BLaER1 (cell line): ENCODE data around the gene PYDC1.
"Not testable (repeated sequence)": the region's sequence is repeated elsewhere in the genome, so short reads cannot be mapped to it uniquely, and the experiment has no call there.

ENCODE experiments used
- H3K27ac ChIP-seq: shearing (Covaris generic); formaldehyde crosslinking; 2 replicates; pipeline ENCODE4 v1.8.1; 2022
- H3K27me3 ChIP-seq: shearing (Covaris generic); formaldehyde crosslinking; 2 replicates; pipeline ENCODE4 v1.8.1; 2022
- H3K36me3 ChIP-seq: shearing (Covaris generic); formaldehyde crosslinking; 2 replicates; pipeline ENCODE4 v1.8.1; 2022
- H3K4me1 ChIP-seq: shearing (Covaris generic); formaldehyde crosslinking; 2 replicates; pipeline ENCODE4 v1.8.1; 2022
- H3K4me2 ChIP-seq: shearing (Covaris generic); formaldehyde crosslinking; 2 replicates; pipeline ENCODE4 v1.8.1; 2022
- H3K4me3 ChIP-seq: shearing (Covaris generic); formaldehyde crosslinking; 2 replicates; pipeline ENCODE4 v1.8.1; 2022
- H3K9ac ChIP-seq: shearing (Covaris generic); formaldehyde crosslinking; 2 replicates; pipeline ENCODE4 v1.8.1; 2022
- H3K9me3 ChIP-seq: shearing (Covaris generic); formaldehyde crosslinking; 2 replicates; pipeline ENCODE4 v1.8.1; 2022
- H4K20me1 ChIP-seq: shearing (Covaris generic); formaldehyde crosslinking; 2 replicates; pipeline ENCODE4 v1.8.1; 2022
- Cebpa-rat ChIP-seq: shearing (Covaris generic); IDR thresholded peaks from 2 replicates; pipeline ENCODE4 v1.8.1; 2022

Gene PYDC1

DNA sequence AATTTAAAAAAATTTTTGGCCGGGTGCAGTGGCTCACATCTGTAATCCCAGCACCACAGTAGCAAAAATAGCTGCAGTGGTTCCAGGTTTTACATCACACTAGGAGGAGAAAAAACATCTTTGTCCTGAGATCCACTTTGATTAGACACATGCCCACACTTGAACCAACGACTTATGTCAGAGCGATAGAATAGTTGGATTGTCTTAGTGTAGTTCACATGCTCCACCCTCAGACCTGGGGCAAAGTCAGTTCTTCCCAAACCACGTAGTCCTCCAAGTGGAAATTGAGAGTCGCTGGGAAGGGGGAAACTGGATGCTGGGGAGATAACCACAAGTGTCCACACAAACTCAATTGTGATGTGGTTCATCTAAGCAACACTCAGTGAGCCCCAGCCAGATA is 31.4 kb upstream of the PYDC1 start:
- no peak overlapping the region for H3K4me2 ChIP-seq
- no peaks in the 10 kb centered on the region for H3K36me3 ChIP-seq
- H3K4me1 ChIP-seq = peaks cover 23% of the 10 kb centered on the region
- no peak for TF ChIP-seq Cebpa-rat
- peaks cover 4% of the 10 kb centered on the region; the same call in 1 of the 2 replicates for H3K9me3 ChIP-seq
- no peaks in the 10 kb centered on the region for H3K27me3 ChIP-seq
- H3K9ac ChIP-seq = no peak overlapping the region
- no peaks in the 10 kb centered on the region for H4K20me1 ChIP-seq
- H3K27ac ChIP-seq = no peak overlapping the region
- no peak overlapping the region for H3K4me3 ChIP-seq

DNA sequence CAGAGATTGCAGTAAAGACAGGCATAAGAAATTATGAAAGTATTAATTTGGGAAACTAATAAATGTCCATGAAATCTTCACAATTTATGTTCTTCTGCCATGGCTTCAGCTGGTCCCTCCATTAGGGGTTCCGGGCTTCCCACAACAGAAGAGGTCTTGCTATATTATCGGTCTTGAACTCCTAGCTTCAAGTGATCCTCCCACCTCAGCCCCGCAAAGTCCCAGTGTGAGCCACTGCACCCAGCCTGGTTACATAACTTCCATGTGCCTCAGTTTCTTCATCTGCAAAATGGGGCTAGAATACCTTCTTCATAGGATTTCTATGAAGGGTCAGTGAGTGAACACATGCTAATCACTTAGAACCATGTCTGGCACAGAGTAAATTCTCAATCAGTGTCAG is 29.4 kb upstream of the PYDC1 start:
- Histone ChIP-seq H3K27ac (no peak overlapping the region), H3K4me3 (no peak overlapping the region), H3K9me3 (peaks cover 4% of the 10 kb centered on the region; the same call in 1 of the 2 replicates), H3K4me1 (peaks cover 23% of the 10 kb centered on the region), H3K27me3 (no peaks in the 10 kb centered on the region), H3K36me3 (no peaks in the 10 kb centered on the region), H4K20me1 (no peaks in the 10 kb centered on the region), H3K9ac (no peak overlapping the region), H3K4me2 (no peak overlapping the region)
- no peak for TF ChIP-seq Cebpa-rat

DNA sequence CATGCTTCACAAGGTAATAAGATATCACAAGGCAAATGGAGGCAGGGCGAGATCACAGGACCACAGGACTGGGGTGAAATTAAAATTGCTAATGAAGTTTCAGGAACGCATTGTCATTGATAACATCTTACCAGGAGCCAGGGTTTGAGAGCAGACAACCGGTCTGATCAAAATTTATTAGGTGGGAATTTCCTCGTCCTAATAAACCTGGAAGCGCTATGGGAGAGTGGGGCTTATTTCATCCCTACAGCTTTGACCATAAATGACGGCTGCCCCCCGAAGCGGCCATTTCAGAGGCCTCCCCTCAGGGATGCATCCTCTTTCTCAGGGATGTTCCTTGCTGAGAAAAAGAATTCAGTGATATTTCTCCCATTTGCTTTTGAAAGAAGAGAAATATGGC is 28.7 kb upstream of the PYDC1 start:
- H3K9ac ChIP-seq, H4K20me1 ChIP-seq, H3K27me3 ChIP-seq, H3K9me3 ChIP-seq, H3K4me3 ChIP-seq, H3K4me2 ChIP-seq, H3K36me3 ChIP-seq, H3K27ac ChIP-seq: not testable (repeated sequence)
- H3K4me1 ChIP-seq = peaks cover 23% of the 10 kb centered on the region

DNA sequence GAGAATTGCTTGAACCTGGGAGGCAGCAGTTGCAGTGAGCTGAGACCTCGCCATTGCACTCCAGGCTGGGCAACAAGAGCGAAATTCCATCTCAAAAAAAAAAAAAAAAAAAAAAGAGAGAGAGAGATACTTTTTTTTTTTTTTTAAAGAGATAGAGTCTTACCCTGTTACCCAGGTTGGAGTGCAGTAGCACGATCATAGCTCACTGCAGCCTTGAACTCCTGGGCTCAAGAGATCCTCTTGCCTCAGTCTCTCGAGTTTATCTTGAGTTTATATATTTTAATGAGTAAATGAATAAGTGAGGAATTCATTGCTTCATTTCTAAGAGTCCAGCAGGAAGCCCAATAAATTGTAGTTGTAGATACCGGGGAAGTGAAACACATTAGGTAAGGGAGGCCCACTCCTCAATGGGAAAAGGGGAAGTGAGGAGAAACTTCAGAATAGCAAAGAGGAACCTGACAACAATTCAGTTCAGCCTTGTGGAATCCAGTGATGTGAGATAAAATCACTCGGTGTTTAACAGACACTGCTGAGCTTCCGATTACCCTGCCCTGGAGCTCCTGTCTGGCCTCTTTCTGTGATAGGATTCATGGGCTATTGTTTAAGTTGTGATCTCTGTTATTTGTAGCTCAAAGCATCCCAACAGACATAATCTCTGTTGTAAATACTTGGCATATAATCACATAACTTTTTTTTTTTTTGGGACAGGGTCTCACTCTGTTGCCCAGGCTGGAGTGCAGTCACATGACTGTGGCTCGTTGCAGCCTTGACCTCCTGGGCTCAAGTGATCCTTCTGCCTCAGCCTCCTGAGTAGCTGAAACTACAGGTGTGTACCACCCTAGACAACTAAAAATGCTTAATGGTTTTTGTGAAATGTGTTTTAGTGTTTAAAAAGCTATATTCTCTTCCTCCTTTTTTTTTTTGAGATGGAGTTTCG is 27.1 kb upstream of the PYDC1 start:
- Histone ChIP-seq H3K4me3 (no peak overlapping the region), H4K20me1 (no peaks in the 10 kb centered on the region), H3K9ac (no peak overlapping the region), H3K4me2 (peak overlapping the region; percentile 28), H3K36me3 (no peaks in the 10 kb centered on the region), H3K4me1 (peaks cover 25% of the 10 kb centered on the region), H3K27me3 (no peaks in the 10 kb centered on the region), H3K9me3 (peaks cover 4% of the 10 kb centered on the region; the same call in 1 of the 2 replicates), H3K27ac (no peak overlapping the region)
- no peak for TF ChIP-seq Cebpa-rat

- Histone ChIP-seq H3K27ac (no peak overlapping the region), H3K4me1 (peaks cover 23% of the 10 kb centered on the region), H3K9me3 (peaks cover 4% of the 10 kb centered on the region; the same call in 1 of the 2 replicates), H3K27me3 (no peaks in the 10 kb centered on the region), H4K20me1 (no peaks in the 10 kb centered on the region), H3K9ac (no peak overlapping the region), H3K36me3 (no peaks in the 10 kb centered on the region), H3K4me3 (no peak overlapping the region), H3K4me2 (no peak overlapping the region)
- no peak for TF ChIP-seq Cebpa-rat
Measured at GRCh38 chr16:31242206-31242605, 25.3 kb upstream of the PYDC1 start.

DNA sequence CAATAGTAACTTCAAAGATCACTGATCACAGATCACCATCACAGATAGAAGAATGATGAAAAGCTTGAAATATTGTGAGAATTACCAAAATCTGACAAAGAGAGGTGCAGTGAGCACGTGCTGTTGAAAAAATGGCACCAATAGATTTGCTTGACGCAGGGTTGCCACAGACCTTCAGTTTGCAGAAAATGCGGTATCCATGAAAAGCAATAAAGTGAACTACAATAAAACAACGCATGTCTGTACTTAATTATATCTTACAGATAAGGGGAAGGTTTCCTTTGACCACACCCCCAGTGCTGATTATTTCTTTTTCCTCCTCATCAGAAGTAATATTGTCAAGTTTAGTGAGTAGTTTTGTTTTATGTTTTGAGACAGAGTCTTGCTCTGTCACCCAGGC is 21.1 kb upstream of the PYDC1 start:
- Histone ChIP-seq H3K9me3 (peaks cover 32% of the 10 kb centered on the region), H3K4me3 (no peak overlapping the region), H4K20me1 (no peaks in the 10 kb centered on the region), H3K27me3 (no peaks in the 10 kb centered on the region), H3K9ac (no peak overlapping the region), H3K27ac (no peak overlapping the region), H3K4me1 (peaks cover 11% of the 10 kb centered on the region), H3K4me2 (no peak overlapping the region), H3K36me3 (no peaks in the 10 kb centered on the region)
- no peak for TF ChIP-seq Cebpa-rat

GRCh38 chr16:31229501-31229900 is 12.6 kb upstream of the PYDC1 start:
- H3K9me3 ChIP-seq = peaks cover 26% of the 10 kb centered on the region
- no peaks in the 10 kb centered on the region for H4K20me1 ChIP-seq
- TF ChIP-seq Cebpa-rat = no peak
- no peaks in the 10 kb centered on the region for H3K4me1 ChIP-seq
- no peak overlapping the region for H3K27ac ChIP-seq
- no peak overlapping the region for H3K9ac ChIP-seq
- no peak overlapping the region for H3K4me2 ChIP-seq
- no peaks in the 10 kb centered on the region for H3K27me3 ChIP-seq
- H3K4me3 ChIP-seq = no peak overlapping the region
- no peaks in the 10 kb centered on the region; the same call in 1 of the 2 replicates for H3K36me3 ChIP-seq

- H3K4me3 ChIP-seq = no peak overlapping the region
- TF ChIP-seq Cebpa-rat = no peak
- H3K27ac ChIP-seq = no peak overlapping the region
- H3K4me2 ChIP-seq = no peak overlapping the region
- H3K9me3 ChIP-seq = peaks cover 14% of the 10 kb centered on the region
- H3K4me1 ChIP-seq = no peaks in the 10 kb centered on the region
- H4K20me1 ChIP-seq = no peaks in the 10 kb centered on the region
- H3K9ac ChIP-seq = no peak overlapping the region
- H3K27me3 ChIP-seq = no peaks in the 10 kb centered on the region
- H3K36me3 ChIP-seq = no peaks in the 10 kb centered on the region; the same call in 1 of the 2 replicates
Measured at GRCh38 chr16:31228206-31228605, 11.3 kb upstream of the PYDC1 start.

DNA sequence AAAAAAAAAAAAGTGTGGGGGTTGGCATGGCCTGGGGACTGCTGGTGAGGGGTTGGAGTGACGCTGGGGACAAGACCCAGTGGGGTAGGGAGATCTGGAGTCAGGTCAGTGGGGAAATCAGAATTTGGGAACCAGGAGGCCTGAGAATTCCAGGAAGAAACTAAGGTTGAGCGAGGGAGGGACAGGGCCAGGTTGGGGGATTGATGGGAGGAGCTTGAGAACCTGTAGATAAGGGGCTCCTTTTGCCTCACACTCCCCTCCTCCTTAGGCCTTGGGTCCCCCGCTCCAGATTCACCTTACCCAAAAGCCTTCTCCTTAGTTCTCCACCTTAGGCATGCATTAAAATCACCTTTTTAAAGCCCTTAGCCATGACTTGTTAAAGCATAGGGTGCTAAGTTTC is 8.3 kb upstream of the PYDC1 start:
- Histone ChIP-seq H4K20me1 (no peaks in the 10 kb centered on the region), H3K4me1 (no peaks in the 10 kb centered on the region), H3K9me3 (no peaks in the 10 kb centered on the region), H3K9ac (no peak overlapping the region), H3K4me3 (no peak overlapping the region), H3K27me3 (0 out of 2 replicates have a peak, but pooled peaks cover 8% of the 10 kb centered on the region), H3K36me3 (no peaks in the 10 kb centered on the region; the same call in 1 of the 2 replicates), H3K4me2 (no peak overlapping the region), H3K27ac (no peak overlapping the region)
- TF ChIP-seq Cebpa-rat = no peak

GRCh38 chr16:31224092-31224955 is 7.4 kb upstream of the PYDC1 start:
- Histone ChIP-seq H3K27me3 (0 out of 2 replicates have a peak, but pooled peaks cover 8% of the 10 kb centered on the region), H4K20me1 (no peaks in the 10 kb centered on the region), H3K4me1 (no peaks in the 10 kb centered on the region), H3K4me2 (no peak overlapping the region), H3K36me3 (no peaks in the 10 kb centered on the region; the same call in 1 of the 2 replicates), H3K9ac (no peak overlapping the region), H3K27ac (no peak overlapping the region), H3K9me3 (no peaks in the 10 kb centered on the region), H3K4me3 (no peak overlapping the region)
- no peak for TF ChIP-seq Cebpa-rat
